Hematopoietic multipotent progenitor cell treated with erythropoietin and hydrocortisone succinate and interleukin-3 and kit ligand, for 17 days (in vitro differentiated cells): Measurements from ENCODE around the gene KCNV2.
"Not testable (repeated sequence)": the region's sequence is repeated elsewhere in the genome, so short reads cannot be mapped to it uniquely, and the experiment has no call there.

Experiments
- DNase-seq: peaks from one replicate; pipeline ENCODE4 v3.0.0-alpha.2; 2015; ENCODE audit warnings: low spot score

KCNV2 gene

DNA sequence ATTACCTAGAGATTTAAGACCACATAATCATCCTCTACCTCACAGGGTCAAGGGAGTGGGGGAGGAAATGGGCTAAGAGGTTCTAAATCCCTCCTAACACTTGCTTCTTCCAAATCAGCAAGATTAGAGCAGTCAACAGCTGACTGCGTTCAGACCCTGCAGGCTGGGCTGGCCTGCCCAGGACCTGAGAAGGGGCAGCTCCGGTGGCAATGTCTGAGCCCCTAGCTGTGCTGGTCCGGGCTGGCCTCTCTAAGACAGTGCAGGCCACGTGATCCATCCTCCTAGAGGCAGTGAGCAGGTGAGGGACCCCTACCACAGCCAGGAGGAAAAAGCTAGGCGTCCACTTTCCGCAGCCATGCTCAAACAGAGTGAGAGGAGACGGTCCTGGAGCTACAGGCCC, at the start of gene KCNV2:
KCNV2 (plus strand) TSS at position 126 of the 400 bp plus-strand sequence; CDS start at position 356, 230 bp downstream.
- DNase-seq = no peak

DNA sequence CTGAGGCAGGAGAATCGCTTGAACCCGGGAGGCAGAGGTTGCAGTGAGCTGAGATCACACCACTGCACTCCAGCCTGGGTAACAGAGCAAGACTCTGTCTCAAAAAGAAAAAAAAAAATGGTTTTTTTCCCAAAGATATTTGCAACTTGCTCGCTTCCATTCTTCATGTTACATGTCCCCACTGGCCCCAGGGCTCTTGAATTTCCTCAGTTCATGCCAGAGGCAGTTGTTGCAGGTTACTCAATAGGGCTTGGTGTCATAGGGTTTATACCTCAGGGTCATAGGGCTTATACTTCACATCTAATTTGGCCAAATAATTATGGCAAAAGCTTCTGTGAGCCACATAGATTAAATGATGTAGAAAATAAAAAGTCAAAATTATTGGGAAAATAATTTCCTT, 44.1 kb upstream of the KCNV2 start:
- DNase-seq = no peak

DNA sequence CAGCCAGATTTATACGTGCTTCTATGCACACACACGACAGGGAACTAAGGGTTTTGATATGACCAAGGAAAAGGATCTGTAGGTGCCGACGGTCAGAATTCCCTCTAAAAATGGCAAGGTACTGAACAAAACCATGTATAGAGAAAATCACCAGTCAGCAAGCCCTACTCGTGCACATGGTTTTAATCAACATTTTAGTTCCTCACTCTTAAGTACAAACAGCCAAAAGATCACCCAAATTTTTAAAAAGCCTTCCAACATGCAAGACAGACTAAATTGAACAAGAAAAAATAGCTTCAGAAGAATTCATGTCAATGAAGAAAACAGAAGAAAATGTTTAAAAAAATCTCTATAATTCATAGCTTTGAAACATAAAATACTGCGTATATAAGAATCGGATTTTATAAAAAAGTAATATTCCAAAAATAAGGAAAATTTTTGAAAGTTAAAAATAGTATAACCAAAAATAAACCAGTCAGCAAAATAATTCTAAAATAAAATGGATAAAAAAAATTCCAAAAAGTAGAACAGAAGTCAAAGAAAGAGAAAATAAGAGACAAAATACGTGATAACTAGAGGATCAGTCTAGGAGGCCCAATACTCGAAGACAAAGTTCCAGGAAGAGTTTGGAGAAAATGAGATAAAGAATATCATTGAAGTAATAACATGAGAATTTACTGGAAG, 43.0 kb upstream of the KCNV2 start:
- no peak for DNase-seq

DNA sequence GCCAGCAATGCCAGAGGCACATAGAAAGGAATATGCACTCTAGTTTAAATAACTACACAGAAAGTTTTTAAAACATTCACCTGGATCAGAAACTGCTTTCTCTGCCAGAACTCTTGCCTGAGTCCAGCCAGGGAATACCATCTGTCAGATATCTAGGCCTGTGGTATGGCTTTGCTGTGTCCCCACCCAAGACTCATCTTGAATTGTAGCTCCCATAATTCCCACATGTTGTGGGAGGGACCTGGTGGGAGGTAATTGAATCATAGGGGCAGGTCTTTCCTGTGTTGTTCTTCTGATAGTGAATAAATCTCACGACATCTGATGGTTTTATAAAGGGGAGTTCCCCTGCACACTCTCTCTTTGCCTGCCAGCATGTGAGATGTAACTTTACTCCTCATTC, 41.5 kb upstream of the KCNV2 start:
- DNase-seq = no peak

DNA sequence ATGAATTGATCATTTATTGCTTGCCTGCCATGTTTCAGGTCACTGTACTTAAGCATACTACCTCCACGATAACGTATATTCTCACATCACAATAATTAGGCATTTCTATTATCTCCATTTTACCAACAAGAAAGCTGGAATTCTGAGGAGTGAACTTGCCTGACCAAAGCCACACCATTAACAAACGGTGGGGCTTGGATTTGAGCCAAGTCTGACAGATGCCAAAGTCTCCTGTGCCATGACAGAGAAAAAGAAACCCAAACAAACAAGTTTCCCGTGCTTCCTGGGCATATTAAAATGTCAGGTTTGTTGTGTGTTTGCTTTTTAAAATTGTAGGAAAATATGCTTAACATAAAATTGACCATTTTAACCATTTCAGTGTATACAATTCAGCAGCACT, 40.8 kb upstream of the KCNV2 start:
- no peak for DNase-seq

DNA sequence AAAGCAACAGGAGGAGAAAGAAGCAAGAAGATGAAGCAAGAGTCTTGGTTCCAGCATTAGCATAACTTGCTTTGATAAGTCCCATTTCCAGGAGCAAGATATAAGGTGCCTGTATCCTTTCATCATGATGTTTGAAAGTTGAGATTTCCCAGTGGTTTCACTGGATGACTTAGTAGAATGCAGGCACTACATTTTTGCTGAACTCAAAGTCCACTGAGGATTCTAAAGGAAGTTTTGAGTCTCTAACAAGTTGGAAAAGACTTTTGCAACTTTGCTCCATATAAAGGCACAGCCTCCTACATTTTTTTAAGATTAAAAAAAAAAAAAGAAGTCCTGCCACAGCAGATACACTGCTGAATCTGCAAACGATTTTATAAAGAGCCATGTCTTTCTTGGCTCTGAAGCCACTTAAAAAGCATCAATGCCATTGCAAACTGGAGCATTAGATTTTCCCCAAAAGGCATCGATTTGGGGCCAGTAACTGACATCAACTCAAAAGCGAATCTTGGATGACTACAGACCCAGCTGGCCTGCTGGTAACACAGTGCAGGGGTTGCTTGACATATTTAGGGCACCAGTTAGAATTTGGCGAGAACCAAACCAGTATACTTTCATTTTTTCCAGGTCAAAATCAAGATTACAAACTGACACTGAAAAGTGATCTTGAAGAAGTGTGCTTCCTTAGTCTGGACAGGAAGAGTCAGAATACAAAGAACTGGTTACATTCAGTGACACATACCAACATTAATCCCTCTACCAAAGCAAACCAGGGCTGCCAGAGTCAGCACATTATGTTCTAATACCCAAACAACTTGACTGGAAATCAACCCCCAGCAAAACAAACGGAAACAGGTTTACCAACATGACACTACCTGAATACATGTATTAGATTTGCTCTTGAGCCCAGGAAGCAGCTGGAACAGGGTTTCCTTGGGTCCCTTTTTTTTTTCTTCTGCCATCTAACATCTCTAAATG, 39.1 kb upstream of the KCNV2 start:
- no peak for DNase-seq

DNA sequence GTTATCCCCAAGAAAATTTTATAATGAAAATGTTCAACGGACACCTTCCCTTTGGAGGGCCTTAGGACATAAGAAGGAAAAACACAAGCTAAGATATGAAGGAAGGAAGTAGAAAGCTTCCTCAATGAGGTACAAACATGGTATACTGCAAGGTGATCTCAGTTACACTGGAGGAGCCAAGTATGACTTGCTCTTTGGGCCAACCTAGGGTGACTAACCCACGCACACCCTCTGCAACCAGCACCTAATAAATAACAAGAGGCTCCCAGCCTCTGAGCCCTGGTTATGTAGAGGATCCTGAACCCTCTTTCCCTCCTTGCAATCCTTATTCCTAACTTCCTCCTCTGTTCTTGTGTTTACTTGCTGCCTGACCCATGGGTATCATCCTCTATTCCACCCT, 38.3 kb upstream of the KCNV2 start:
- DNase-seq = no peak

DNA sequence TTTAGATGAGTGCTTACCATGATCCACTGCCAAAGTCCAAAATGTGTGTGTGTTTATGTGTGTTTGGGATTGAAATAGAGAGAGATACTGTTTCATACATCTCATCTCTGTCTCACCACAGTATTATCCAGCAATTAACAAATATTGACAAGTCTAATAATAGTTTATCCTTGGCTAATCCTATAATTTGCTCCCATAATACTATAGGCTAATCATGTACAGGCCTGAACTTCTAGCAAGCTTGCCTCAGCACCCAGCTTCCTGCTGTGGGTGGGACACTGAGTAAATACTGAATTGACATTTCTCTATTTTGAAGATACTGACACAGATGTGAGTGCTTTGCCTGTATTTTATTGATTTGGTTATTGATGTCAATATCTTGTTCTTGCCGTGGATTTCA, 35.3 kb upstream of the KCNV2 start:
- DNase-seq = no peak

DNA sequence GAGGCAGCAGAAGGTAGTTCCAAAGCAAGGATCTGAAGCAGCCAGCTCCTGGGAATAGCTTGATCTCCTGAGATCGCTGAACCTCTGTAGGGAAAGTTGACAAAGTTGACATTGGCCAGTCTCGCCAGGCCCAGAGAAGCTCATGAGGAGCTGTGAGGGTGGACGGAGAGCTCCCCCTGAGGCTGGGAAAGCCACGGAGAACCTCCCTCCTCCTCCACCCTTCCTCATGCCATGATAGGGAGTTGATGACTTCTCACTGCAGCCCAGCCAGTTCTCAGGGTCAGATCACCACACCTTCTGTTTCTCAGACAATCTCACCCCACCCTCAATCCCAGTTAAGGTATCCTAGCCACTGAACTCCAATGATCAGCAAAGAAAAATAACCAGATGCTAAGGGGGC, 30.4 kb upstream of the KCNV2 start:
- DNase-seq = no peak

DNA sequence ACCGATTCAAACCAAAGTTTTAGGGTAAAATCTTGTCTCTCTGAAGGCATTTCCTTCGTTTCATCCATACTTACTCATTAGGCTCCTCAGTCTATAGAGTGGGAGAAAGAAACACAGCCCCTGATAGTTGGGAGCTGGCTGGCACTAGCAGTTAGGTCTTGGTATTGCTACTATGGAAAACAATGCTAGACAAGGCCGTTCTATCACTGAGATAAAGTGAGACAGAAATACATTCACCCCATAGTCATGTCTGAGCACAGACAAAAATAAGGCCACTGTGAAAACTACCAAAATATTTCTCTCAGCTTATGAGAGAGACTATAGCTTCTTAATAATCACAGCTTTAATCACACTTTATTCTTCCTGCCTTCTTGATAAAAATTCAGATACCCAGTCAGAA, 28.7 kb upstream of the KCNV2 start:
- DNase-seq = no peak

DNA sequence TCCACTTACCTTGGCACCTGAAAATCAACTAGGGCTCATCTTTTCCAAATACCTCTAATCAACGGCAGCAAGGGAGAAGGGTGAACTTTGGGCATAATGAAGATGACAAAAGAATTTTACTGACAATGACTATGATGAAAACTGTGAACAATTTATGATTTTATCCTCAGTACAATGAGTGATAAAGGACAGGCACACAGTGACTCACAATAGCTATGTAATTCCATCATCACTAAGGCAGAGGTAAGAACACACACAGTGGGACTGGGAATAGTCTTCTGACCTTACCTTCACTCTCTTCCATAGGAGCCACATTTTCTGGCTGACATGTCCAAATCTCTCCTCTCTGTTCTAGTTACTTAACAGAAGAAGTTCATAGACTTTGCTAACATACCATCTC, 26.1 kb upstream of the KCNV2 start:
- DNase-seq = no peak

DNA sequence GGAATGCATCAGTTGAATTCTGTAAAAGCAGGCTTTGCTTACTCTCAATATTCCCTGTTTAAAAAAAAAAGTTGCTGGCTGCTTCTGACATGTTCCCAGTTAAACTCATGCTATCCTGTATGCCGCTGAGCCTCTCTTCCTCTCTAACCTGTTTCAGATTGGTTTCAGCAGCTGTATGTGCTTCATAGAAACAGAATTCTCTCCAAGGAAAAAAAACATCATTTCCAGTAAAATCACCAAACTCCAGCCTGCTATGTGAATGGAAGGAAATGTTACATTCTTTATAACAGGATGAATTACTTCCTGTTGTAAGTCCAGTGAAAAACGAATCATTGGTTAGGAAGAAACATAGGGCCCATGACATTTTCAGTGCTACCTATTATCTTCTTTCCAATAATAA, 25.7 kb upstream of the KCNV2 start:
- DNase-seq = no peak

DNA sequence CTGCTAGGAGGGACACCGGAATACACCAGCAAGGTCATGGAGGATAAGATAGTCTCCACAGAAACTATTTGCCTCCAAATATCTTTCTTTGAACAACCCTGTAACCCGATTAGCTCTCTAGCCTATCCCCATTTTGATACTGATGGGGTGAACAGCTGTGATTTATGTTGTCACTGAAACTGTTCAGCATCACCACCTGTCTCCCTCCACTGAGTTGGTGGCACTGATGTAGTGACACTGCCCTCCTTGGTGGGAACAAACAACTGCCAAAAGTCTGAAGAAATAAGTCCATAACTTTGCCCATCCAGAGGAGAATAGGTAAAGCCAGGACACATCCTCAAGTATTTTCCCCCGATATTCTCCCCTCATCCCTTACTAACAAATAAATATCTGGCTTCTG, 24.3 kb upstream of the KCNV2 start:
- DNase-seq = no peak

DNA sequence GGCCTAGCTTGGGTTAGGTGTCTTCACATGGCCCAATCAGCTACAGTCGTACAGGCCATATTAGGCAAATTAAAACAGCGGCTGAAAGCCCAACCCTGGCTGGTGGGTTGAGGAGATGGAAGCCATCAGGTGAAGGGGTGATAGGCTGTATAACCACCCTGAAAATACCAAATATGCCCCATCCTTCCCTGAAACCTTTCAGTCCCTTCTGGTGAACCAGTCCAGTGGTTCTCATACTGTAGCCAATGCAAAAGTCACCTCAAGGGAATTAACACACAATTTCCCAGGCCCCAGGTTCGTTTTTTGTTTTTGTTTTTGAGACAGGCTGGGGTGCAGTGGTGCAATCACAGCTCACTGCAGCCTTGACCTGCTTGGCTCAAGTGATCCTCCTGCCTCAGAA, 19.8 kb upstream of the KCNV2 start:
- DNase-seq = no peak

DNA sequence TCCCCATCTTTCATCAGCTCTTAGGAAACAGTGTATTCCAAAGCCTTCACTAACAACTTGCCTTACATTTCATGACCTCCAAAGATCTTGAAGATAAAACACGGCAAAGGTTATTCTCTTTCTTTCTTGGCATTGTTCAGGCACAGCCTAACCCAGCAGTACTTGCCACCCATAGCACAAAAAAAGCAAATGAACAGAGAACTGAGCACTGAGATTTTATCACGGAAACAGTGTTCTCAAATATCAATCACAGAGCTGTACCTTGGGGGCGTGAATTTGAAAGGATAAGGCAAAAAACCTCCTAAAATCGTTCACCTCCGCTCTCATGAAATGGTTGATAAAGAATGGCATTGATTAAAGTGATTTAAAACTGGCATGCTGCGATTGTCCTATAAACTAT, 16.9 kb upstream of the KCNV2 start:
- DNase-seq = no peak

DNA sequence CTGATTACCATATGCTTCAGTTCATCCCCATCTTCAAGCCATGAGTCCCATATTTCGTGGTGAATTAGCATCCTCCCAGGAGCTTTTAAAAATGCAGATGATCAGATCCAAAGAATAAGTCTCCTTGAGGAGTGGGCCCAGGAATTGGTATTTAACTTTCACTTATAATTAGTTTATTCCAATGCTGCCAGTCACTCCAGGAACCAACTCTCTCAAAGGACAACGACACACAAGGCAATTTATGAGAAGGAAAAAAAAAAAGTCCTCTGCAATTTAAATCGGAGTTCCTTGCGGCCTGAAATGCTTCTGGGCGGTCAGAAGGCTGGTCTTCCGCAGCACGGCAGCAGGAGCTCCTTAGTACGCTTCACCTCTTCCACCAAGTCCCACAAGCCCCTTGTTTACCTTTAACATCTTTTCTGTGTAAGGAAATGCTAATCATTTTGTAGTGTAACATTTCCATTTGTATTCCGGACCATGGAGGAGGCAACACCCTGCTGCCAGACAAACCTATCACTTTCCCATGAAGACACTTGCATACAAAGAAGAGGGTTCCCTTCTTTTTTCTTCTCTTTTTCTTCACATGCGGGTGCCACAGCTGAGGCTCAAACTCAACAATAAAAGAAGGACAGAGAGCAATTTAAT, 16.3 kb upstream of the KCNV2 start:
- no peak for DNase-seq

DNA sequence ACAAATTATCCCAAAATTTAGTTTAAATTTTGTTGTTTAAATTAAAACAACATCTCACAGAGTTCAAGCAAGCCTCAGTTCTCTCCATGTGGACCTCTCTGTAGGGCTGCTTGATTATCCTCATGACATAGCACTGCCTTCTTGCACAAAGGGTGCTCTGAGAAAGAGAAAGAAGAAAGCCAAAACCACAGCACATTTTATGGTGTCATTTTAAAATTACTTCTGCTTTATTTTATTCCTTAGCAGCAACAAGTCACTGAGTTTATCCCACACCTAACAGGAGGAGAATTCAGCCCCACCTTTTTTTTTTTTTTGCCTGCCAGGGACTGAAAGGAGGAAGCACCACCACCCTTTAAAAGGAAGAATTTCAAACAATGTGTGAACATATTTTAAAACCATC, 12.8 kb upstream of the KCNV2 start:
- no peak for DNase-seq

DNA sequence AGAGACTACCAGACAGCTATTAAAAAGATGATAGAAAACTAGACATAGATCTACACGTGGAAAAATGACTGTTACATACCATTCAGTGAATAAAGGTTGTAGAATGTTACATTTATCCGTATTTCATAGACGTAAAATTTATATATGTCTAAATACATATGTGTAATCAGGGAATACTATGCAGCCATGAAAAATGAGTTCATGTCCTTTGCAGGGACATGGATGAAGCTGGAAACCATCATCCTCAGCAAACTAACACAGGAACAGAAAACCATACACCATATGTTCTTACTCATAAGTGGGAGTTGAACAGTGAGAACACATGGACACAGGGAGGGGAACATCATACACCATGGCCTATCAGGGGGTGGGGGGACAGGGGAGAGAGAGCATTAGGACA, 10.1 kb upstream of the KCNV2 start:
- DNase-seq = not testable (repeated sequence)

DNA sequence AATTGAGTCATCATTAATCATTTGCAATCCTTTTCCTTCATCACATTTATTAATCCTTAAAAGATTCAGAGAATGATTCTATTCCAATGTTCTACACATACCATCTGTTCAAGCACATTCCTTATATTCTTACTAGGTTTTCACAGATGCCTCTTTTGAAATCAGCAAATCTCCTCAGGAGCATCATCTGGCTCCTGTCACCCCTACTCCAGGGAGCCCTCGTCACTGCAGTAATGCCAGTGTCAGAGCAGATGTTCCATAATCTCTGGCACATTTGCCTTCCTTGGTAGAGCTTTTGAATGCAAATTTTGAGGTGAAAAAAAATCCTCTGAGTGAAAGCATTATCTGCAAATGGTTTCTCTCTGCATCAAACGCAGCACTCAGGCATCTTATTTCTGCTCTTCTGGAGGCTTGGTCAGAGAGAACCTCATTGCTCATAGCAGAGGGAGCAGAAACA, 7.6 kb upstream of the KCNV2 start:
- no peak for DNase-seq

DNA sequence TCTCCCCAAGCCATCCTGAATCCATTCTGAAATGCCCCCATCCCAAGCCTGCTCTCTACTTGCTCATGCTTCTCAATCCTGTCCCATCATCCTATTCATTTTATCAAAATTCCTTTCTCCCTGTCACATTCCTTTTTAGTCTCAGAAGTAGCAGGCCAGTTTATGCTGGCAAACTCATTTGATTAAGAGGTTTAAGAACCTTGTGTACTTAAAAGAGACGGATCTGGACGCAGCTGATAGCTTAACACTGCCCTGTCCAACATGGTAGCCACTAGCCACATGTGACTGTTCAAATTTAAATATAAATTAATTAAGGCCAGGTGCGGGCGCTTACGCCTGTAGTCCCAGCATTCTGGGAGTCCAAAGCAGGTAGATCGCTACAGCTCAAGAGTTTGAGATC, 5.6 kb upstream of the KCNV2 start:
- DNase-seq = no peak

DNA sequence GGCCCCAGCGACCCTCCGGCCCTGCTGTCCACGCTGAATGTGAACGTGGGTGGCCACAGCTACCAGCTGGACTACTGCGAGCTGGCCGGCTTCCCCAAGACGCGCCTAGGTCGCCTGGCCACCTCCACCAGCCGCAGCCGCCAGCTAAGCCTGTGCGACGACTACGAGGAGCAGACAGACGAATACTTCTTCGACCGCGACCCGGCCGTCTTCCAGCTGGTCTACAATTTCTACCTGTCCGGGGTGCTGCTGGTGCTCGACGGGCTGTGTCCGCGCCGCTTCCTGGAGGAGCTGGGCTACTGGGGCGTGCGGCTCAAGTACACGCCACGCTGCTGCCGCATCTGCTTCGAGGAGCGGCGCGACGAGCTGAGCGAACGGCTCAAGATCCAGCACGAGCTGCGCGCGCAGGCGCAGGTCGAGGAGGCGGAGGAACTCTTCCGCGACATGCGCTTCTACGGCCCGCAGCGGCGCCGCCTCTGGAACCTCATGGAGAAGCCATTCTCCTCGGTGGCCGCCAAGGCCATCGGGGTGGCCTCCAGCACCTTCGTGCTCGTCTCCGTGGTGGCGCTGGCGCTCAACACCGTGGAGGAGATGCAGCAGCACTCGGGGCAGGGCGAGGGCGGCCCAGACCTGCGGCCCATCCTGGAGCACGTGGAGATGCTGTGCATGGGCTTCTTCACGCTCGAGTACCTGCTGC, 839 bp downstream of the KCNV2 start:
- DNase-seq = no peak

DNA sequence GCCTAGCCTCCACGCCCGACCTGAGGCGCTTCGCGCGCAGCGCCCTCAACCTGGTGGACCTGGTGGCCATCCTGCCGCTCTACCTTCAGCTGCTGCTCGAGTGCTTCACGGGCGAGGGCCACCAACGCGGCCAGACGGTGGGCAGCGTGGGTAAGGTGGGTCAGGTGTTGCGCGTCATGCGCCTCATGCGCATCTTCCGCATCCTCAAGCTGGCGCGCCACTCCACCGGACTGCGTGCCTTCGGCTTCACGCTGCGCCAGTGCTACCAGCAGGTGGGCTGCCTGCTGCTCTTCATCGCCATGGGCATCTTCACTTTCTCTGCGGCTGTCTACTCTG, 1.4 kb downstream of the KCNV2 start:
- DNase-seq = no peak
